Keratinocyte (primary cell): ENCODE results near the gene SLC9A8.

ENCODE experiments used
- CTCF ChIP-seq, 3 experiments: IDR thresholded peaks in 1 of 3; conservative IDR thresholded peaks in 1 of 3; optimal IDR thresholded peaks in 1 of 3; 2 replicates in 2 of 3; 3 replicates in 1 of 3; pipeline versions ENCODE3 to v1.5.1; 2011; ENCODE audit warnings: low read length in 3 of 3, mild to moderate bottlenecking in 3 of 3, moderate library complexity in 2 of 3, control low read depth in 1 of 3, inconsistent platforms in 1 of 3; ENCODE audit not compliant: insufficient read depth in 2 of 3; ENCODE audit errors: extremely low read depth in 1 of 3
- EZH2 ChIP-seq: IDR thresholded peaks from one replicate; pipeline ENCODE4 v1.6.1; 2012; ENCODE audit warnings: inconsistent platforms, mild to moderate bottlenecking, low read length, moderate library complexity

- TF ChIP-seq CTCF (optimal IDR thresholded peaks at IDR 0.05 in 1 of 3, IDR thresholded peaks at IDR 0.05 in 1 of 3, conservative IDR thresholded peaks at IDR 0.05 in 1 of 3; ENCODE audit: extremely low read depth in 1 of 3, insufficient read depth in 2 of 3, low read length in 3 of 3): no peak
- TF ChIP-seq EZH2: no peak
Measured at GRCh38 chr20:49870261-49870660, 57.6 kb downstream of the SLC9A8 start.
